GM20431 (cell line): ENCODE results near the gene ZNF423.

Source experiments
- in situ Hi-C: fragments of 300-500 bp; cut with MseI, MboI; formaldehyde crosslinking; loops from one replicate; pipeline ENCODE4 v1.15.0; 2020; ENCODE audit warnings: low sequenced_read_pairs; ENCODE audit not compliant: unreplicated experiment

ZNF423 gene

GRCh38 chr16:49463529-49463928, 392.4 kb downstream of the ZNF423 start:
- in situ Hi-C loops, result no loop called here

- in situ Hi-C loops, result no loop called here
Observed at GRCh38 chr16:49462989-49463371, 392.9 kb downstream of the ZNF423 start.

GRCh38 chr16:49462362-49462988, 393.4 kb downstream of the ZNF423 start:
- in situ Hi-C loops, result no loop called here

GRCh38 chr16:49461517-49461951, 394.4 kb downstream of the ZNF423 start:
- in situ Hi-C loops, result no loop called here

GRCh38 chr16:49460786-49461470, 395.0 kb downstream of the ZNF423 start:
- in situ Hi-C loops, result no loop called here

GRCh38 chr16:49459953-49460735, 395.8 kb downstream of the ZNF423 start:
- in situ Hi-C loops, result no loop called here

GRCh38 chr16:49458656-49459445, 397.1 kb downstream of the ZNF423 start:
- in situ Hi-C loops, result no loop called here

- in situ Hi-C loops, result no loop called here
Observed at GRCh38 chr16:49458243-49458642, 397.7 kb downstream of the ZNF423 start.

- in situ Hi-C loops, result no loop called here
Observed at GRCh38 chr16:49457196-49457595, 398.7 kb downstream of the ZNF423 start.

- in situ Hi-C loops, result no loop called here
Observed at GRCh38 chr16:49456763-49457162, 399.1 kb downstream of the ZNF423 start.

GRCh38 chr16:49455991-49456745, 399.7 kb downstream of the ZNF423 start:
- in situ Hi-C loops, result no loop called here

GRCh38 chr16:49455181-49455990, 400.5 kb downstream of the ZNF423 start:
- in situ Hi-C loops, result no loop called here

GRCh38 chr16:49454426-49455180, 401.3 kb downstream of the ZNF423 start:
- in situ Hi-C loops, result no loop called here

- in situ Hi-C loops, result no loop called here
Observed at GRCh38 chr16:49453983-49454382, 401.9 kb downstream of the ZNF423 start.

- in situ Hi-C loops, result no loop called here
Observed at GRCh38 chr16:49453021-49453420, 402.9 kb downstream of the ZNF423 start.

GRCh38 chr16:49452578-49452977, 403.3 kb downstream of the ZNF423 start:
- in situ Hi-C loops, result no loop called here

GRCh38 chr16:49452108-49452507, 403.8 kb downstream of the ZNF423 start:
- in situ Hi-C loops, result no loop called here

- in situ Hi-C loops, result no loop called here
Observed at GRCh38 chr16:49446805-49447204, 409.1 kb downstream of the ZNF423 start.
